Measurements from ENCODE around the gene PDZK1IP1.

PDZK1IP1 gene

GRCh38 chr1:47192458-47193384 is 2.9 kb upstream of the PDZK1IP1 start:
- no peaks in the 10 kb centered on the region for H3K36me3 Mint-ChIP-seq
- H3K4me1 Mint-ChIP-seq, result peaks cover 5% of the 10 kb centered on the region
- H3K27me3 Mint-ChIP-seq, result peaks cover 11% of the 10 kb centered on the region
- H3K27ac Mint-ChIP-seq, result no peak overlapping the region
- peak; percentile 35 for ATAC-seq
- no peaks in the 10 kb centered on the region for H3K9me3 Mint-ChIP-seq
- no peak overlapping the region for H3K4me3 Mint-ChIP-seq

- no peak for ATAC-seq
- H3K9me3 Mint-ChIP-seq, result no peaks in the 10 kb centered on the region
- H3K4me3 Mint-ChIP-seq, result no peak overlapping the region
- H3K27ac Mint-ChIP-seq, result no peak overlapping the region
- H3K4me1 Mint-ChIP-seq, result peaks cover 5% of the 10 kb centered on the region
- peaks cover 11% of the 10 kb centered on the region for H3K27me3 Mint-ChIP-seq
- H3K36me3 Mint-ChIP-seq, result no peaks in the 10 kb centered on the region
Measured at GRCh38 chr1:47191940-47192457, 2.2 kb upstream of the PDZK1IP1 start.

- Mint-ChIP-seq H3K27me3 (peaks cover 22% of the 10 kb centered on the region), H3K4me3 (no peak overlapping the region), H3K27ac (no peak overlapping the region), H3K36me3 (no peaks in the 10 kb centered on the region), H3K4me1 (peaks cover 5% of the 10 kb centered on the region), H3K9me3 (no peaks in the 10 kb centered on the region)
- ATAC-seq, result no peak
Measured at GRCh38 chr1:47190857-47191256, 1.0 kb upstream of the PDZK1IP1 start.

DNA sequence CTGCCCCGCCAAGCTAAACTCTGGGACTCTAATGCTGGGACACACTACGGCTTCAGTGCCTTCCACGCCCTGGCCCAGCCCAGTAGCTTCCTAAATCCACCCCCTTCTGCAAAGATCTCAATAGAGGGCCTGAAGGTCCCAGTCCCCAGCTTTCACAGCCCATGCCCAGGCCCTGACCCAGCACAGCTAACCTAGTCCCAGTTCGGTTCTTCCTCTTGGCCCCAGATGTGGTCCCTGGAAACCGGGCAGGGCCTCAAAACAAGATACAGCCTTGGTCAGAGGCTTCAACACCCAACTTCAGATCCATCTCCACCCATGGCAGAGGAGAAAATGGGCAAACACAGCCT is 646 bp upstream of the PDZK1IP1 start:
- H3K9me3 Mint-ChIP-seq, result no peaks in the 10 kb centered on the region
- peaks cover 26% of the 10 kb centered on the region for H3K27me3 Mint-ChIP-seq
- ATAC-seq, result no peak
- H3K36me3 Mint-ChIP-seq, result no peaks in the 10 kb centered on the region
- H3K27ac Mint-ChIP-seq, result no peak overlapping the region
- peaks cover 5% of the 10 kb centered on the region for H3K4me1 Mint-ChIP-seq
- no peak overlapping the region for H3K4me3 Mint-ChIP-seq

DNA sequence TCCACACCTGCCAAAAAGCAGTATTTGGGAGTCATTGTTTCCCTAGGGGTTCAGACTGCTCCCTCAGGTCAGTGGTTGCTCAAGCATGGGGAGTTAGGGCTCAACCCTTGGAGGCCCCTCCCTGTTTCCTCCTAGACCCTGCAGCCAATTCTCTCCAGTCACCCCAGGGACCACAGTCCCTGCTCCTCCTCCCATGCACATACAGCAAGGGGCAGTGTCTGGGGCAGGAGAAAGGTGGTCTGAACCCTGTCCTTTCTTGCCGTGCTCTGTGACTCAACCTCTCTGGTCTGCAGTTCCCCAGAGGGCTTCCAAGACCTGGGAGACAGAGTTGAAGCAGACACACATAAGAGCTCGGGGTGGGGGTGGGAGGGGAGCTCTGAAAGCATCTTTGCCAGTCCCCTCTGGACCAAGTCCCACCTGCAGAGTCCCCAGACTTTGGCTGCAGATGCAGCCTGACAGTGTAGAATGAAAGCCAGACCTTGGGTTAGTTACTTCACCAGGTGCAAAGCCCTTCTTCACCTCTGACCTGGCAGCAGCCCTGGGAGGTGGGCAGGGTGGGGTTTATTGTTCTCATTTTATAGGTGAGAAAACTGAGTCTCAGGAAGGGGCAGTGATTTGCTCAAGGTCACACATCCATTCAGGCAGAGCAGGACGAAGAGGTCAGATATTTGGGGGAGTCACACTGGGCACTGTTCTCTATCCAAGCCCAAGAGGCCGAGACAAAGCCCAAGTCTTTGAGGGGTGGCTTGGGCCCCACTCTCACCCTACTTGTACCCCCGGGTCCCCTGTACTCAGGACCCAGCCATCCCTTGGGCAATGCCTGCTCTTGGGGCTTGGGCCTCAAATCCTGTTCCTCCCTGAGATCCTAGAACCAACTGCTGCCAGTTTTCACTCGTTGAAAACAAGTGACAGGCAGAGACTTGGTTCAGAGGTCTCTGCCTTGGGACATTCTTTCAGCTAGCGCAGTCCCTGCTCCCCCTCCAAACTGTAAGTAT is 748 bp downstream of the PDZK1IP1 start:
- Mint-ChIP-seq H3K36me3 (no peaks in the 10 kb centered on the region), H3K4me3 (no peak overlapping the region), H3K27me3 (peaks cover 40% of the 10 kb centered on the region), H3K4me1 (peaks cover 5% of the 10 kb centered on the region), H3K27ac (no peak overlapping the region), H3K9me3 (no peaks in the 10 kb centered on the region)
- no peak for ATAC-seq

DNA sequence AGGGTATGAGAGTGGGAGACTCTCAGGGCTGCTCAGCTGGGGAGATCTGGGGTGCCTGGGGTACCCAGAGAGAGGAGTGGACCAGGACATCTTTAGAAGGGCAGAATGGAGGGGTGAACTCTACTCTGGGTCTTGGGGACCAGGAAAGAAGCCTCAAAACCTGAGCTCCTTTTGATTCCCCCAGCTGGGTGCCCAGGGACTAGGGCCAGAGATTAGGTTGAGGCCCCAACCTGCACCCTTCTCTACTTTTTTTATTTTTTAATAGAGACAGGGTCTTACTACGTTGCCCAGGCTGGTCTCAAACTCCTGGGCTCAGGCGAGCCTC is 1.9 kb downstream of the PDZK1IP1 start:
- H3K27ac Mint-ChIP-seq, result no peak overlapping the region
- no peak overlapping the region for H3K4me3 Mint-ChIP-seq
- H3K36me3 Mint-ChIP-seq, result no peaks in the 10 kb centered on the region
- peaks cover 48% of the 10 kb centered on the region for H3K27me3 Mint-ChIP-seq
- no peak for ATAC-seq
- no peaks in the 10 kb centered on the region for H3K9me3 Mint-ChIP-seq
- peaks cover 3% of the 10 kb centered on the region for H3K4me1 Mint-ChIP-seq

GRCh38 chr1:47187231-47187925 is 2.5 kb downstream of the PDZK1IP1 start:
- Mint-ChIP-seq H3K4me3 (no peak overlapping the region), H3K27ac (no peak overlapping the region), H3K27me3 (peaks cover 48% of the 10 kb centered on the region), H3K9me3 (no peaks in the 10 kb centered on the region), H3K36me3 (no peaks in the 10 kb centered on the region), H3K4me1 (no peaks in the 10 kb centered on the region)
- no peak for ATAC-seq

GRCh38 chr1:47186267-47187185 is 3.3 kb downstream of the PDZK1IP1 start:
- Mint-ChIP-seq H3K27me3 (peaks cover 43% of the 10 kb centered on the region), H3K27ac (no peak overlapping the region), H3K36me3 (no peaks in the 10 kb centered on the region), H3K4me3 (no peak overlapping the region), H3K4me1 (no peaks in the 10 kb centered on the region), H3K9me3 (no peaks in the 10 kb centered on the region)
- no peak for ATAC-seq

GRCh38 chr1:47184822-47185677 is 4.8 kb downstream of the PDZK1IP1 start:
- Mint-ChIP-seq H3K9me3 (no peaks in the 10 kb centered on the region), H3K27ac (no peak overlapping the region), H3K4me3 (no peak overlapping the region), H3K4me1 (no peaks in the 10 kb centered on the region), H3K27me3 (peaks cover 57% of the 10 kb centered on the region), H3K36me3 (no peaks in the 10 kb centered on the region)
- ATAC-seq, result no peak

DNA sequence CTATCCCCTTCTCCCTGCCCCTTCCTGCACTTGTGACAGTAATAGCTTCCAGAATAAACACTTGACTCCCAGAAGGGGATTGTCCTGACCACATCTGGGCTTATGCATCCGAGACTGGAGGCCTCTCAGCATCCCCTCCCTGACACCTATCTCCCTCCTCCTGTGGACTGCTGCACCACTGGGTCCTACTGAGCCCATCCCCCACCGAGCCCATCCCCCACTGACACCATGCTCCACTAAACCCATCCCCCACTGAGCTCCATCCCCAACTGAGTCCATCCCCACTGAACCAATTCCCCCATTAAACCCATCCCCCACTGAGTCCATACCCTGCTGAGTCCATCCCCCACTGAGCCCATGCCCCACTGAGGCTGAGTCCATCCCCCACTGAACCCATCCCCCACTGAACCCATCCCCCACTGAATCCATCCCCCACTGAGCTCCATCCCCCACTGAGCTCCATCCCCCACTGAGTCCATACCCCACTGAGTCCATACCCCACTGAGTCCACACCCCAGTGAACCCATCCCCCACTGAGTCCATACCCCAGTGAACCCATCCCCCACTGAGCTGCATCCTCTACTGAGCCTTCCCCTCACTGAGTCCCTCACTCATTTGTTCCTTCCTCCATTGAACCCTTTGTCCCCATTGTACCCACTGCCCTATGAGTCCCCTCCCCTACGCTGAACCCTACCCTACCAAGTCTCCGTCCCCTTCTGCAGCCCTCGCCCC is 5.6 kb downstream of the PDZK1IP1 start:
- no peak overlapping the region for H3K27ac Mint-ChIP-seq
- peaks cover 5% of the 10 kb centered on the region for H3K4me1 Mint-ChIP-seq
- H3K27me3 Mint-ChIP-seq, result peaks cover 65% of the 10 kb centered on the region
- H3K36me3 Mint-ChIP-seq, result no peaks in the 10 kb centered on the region
- no peak for ATAC-seq
- H3K4me3 Mint-ChIP-seq, result no peak overlapping the region
- H3K9me3 Mint-ChIP-seq, result no peaks in the 10 kb centered on the region

DNA sequence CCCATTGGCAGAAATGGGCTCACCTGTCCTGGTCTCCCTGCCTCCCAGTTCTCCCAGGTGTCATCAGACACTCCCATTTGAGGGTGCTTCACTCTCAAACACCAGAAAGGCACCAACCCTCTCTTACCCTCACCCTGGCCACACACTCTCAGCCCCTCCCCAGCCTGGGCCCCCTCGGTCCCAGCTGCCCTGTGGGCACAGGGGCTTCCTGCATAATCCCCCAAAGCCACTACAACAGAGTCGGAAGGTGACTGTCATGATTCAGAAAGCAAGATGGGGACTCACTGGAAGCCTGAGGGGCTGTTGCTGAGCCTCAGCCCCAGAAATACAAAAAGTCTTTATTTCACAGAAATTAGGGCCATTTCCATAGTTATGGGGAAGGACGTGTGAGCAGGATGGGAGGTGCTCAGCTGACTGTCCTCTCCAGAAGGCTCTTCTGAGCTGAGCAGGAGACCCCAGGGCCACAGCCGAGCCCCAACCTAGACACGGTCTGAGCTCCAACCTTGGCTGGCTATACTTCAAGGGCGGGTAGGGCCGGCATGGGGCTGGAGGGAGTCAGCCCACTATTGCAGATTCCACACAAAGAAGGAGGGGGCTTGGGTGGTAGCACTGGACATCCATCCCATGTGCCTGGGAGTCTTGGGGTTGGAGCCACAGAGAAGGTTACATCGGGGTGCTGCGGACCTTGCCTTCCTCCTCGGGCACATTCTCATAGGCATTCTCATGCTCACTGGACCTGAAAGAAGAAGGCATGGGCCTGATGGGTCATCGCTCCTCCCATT is 6.3 kb downstream of the PDZK1IP1 start:
- no peak overlapping the region for H3K27ac Mint-ChIP-seq
- peaks cover 10% of the 10 kb centered on the region for H3K4me1 Mint-ChIP-seq
- no peak for ATAC-seq
- H3K4me3 Mint-ChIP-seq, result no peak overlapping the region
- H3K27me3 Mint-ChIP-seq, result peaks cover 72% of the 10 kb centered on the region
- H3K9me3 Mint-ChIP-seq, result no peaks in the 10 kb centered on the region
- no peaks in the 10 kb centered on the region for H3K36me3 Mint-ChIP-seq

GRCh38 chr1:47182676-47183235 is 7.1 kb downstream of the PDZK1IP1 start:
- Mint-ChIP-seq H3K36me3 (no peaks in the 10 kb centered on the region), H3K4me1 (peaks cover 10% of the 10 kb centered on the region), H3K27ac (no peak overlapping the region), H3K4me3 (no peak overlapping the region), H3K9me3 (no peaks in the 10 kb centered on the region), H3K27me3 (peaks cover 76% of the 10 kb centered on the region)
- no peak for ATAC-seq

All from stimulated activated memory B cell treated with anti-CD40 and anti-IgM and Interleukin-4, amounts not matched to agents 10 μg/mL and 1 μg/mL and 100 μg/mL, for 72 hours (primary cell).